Epithelial cell of proximal tubule (primary cell): ENCODE data around the gene RASSF5. TPM values are rescaled to one million over a fixed set of nuclear protein-coding genes. Genes with fewer than 3 reads are reported as not detected.

Source experiments
- DNase-seq: peaks from one replicate; pipeline ENCODE4 v3.0.0-alpha.2; 2011; ENCODE audit warnings: low read depth
- H3K4me3 ChIP-seq: 2 replicates; pipeline ENCODE4 v1.5.1; 2011; ENCODE audit warnings: low read depth, mild to moderate bottlenecking, low read length
- CTCF ChIP-seq: conservative IDR thresholded peaks from 2 replicates; pipeline ENCODE4 v1.5.1; 2012; ENCODE audit warnings: low read depth, mild to moderate bottlenecking, low read length
- total RNA-seq: library from RNA; depleted of rRNA; stranded (reverse); fragments of >200 nt; gene quantifications from 2 replicates; pipeline ENCODE4 v1.2.3, GENCODE V29; 2015

Gene RASSF5
- total RNA-seq, 1 donor from 2014 or later, result 4.7 TPM

GRCh38 chr1:206514813-206515387 lies 7.6 kb downstream of the RASSF5 start:
- H3K4me3 ChIP-seq, result no peak overlapping the region
- no peak for DNase-seq
- no peak for TF ChIP-seq CTCF

GRCh38 chr1:206516728-206516990 lies 9.3 kb downstream of the RASSF5 start:
- no peak for DNase-seq
- no peak for TF ChIP-seq CTCF
- H3K4me3 ChIP-seq, result no peak overlapping the region

- no peak for DNase-seq
- no peak overlapping the region for H3K4me3 ChIP-seq
- no peak for TF ChIP-seq CTCF
These were observed 10.5 kb downstream of the RASSF5 start for GRCh38 chr1:206517784-206518183.

GRCh38 chr1:206518206-206518605 lies 10.9 kb downstream of the RASSF5 start:
- no peak for DNase-seq
- no peak overlapping the region for H3K4me3 ChIP-seq
- TF ChIP-seq CTCF, result no peak

- no peak for DNase-seq
- H3K4me3 ChIP-seq, result no peak overlapping the region
- TF ChIP-seq CTCF, result no peak
These were observed 11.4 kb downstream of the RASSF5 start for GRCh38 chr1:206518743-206519142.

GRCh38 chr1:206521127-206521526 lies 13.8 kb downstream of the RASSF5 start:
- TF ChIP-seq CTCF, result no peak
- DNase-seq, result no peak
- H3K4me3 ChIP-seq, result no peak overlapping the region

- TF ChIP-seq CTCF, result no peak
- H3K4me3 ChIP-seq, result no peak overlapping the region
- DNase-seq, result no peak
These were observed 14.5 kb downstream of the RASSF5 start for GRCh38 chr1:206521694-206522402.
